DMS53 treated with DMSO at 0.1 percent for 48 hours (cell line): ENCODE results near the gene ANKFN1.

ENCODE experiments used
- DNase-seq: peaks from one replicate; lab custom pipeline; 2025; ENCODE audit not compliant: unreplicated experiment; lab: John Stamatoyannopoulos, UW

Gene ANKFN1

GRCh38 chr17:56434610-56435009, 281.3 kb downstream of the ANKFN1 start:
- DNase-seq = no peak

GRCh38 chr17:56436142-56436541, 282.9 kb downstream of the ANKFN1 start:
- DNase-seq = no peak

GRCh38 chr17:56440419-56440818, 287.1 kb downstream of the ANKFN1 start:
- DNase-seq = no peak

- no peak for DNase-seq
Observed at GRCh38 chr17:56441308-56441707, 288.0 kb downstream of the ANKFN1 start.

- no peak for DNase-seq
Observed at GRCh38 chr17:56445692-56446411, 292.6 kb downstream of the ANKFN1 start.

GRCh38 chr17:56447171-56447570, 293.9 kb downstream of the ANKFN1 start:
- no peak for DNase-seq

- no peak for DNase-seq
Observed at GRCh38 chr17:56448371-56448770, 295.1 kb downstream of the ANKFN1 start.

GRCh38 chr17:56449176-56449575, 295.9 kb downstream of the ANKFN1 start:
- DNase-seq = no peak

GRCh38 chr17:56451629-56452028, 298.4 kb downstream of the ANKFN1 start:
- no peak for DNase-seq

GRCh38 chr17:56452461-56452860, 299.2 kb downstream of the ANKFN1 start:
- DNase-seq = no peak

- DNase-seq = no peak
Observed at GRCh38 chr17:56457501-56457900, 304.2 kb downstream of the ANKFN1 start.

- no peak for DNase-seq
Observed at GRCh38 chr17:56465886-56466285, 312.6 kb downstream of the ANKFN1 start.

GRCh38 chr17:56468840-56469239, 315.6 kb downstream of the ANKFN1 start:
- no peak for DNase-seq

- no peak for DNase-seq
Observed at GRCh38 chr17:56471696-56472095, 318.4 kb downstream of the ANKFN1 start.

- no peak for DNase-seq
Observed at GRCh38 chr17:56475116-56475515, 321.8 kb downstream of the ANKFN1 start.

- peak; percentile 5 for DNase-seq
Observed at GRCh38 chr17:56478836-56479447, 325.7 kb downstream of the ANKFN1 start.

GRCh38 chr17:56480501-56480900, 327.2 kb downstream of the ANKFN1 start:
- no peak for DNase-seq

GRCh38 chr17:56481659-56482058, 328.4 kb downstream of the ANKFN1 start:
- DNase-seq = no peak

GRCh38 chr17:56482229-56482628, 329.0 kb downstream of the ANKFN1 start:
- no peak for DNase-seq

GRCh38 chr17:56486732-56487131, 333.5 kb downstream of the ANKFN1 start:
- DNase-seq = no peak

- no peak for DNase-seq
Observed at GRCh38 chr17:56488800-56489199, 335.5 kb downstream of the ANKFN1 start.

GRCh38 chr17:56489980-56490379, 336.7 kb downstream of the ANKFN1 start:
- peak; percentile 71 for DNase-seq

- DNase-seq = no peak
Observed at GRCh38 chr17:56495556-56495955, 342.3 kb downstream of the ANKFN1 start.
